B cell (primary cell): ENCODE results near the gene CAMTA1. TPM values are rescaled to one million over a fixed set of nuclear protein-coding genes. Genes with fewer than 3 reads are reported as not detected.

Experiments used
- ATAC-seq: fragments of 200-7000 bp; cut with Tn5 transposase; one replicate; pipeline ENCODE4 v1.10.0; 2021; ENCODE audit warnings: low read depth, mild to moderate bottlenecking, moderate number of reproducible peaks, moderate library complexity
- CTCF ChIA-PET: fragments of 350-600 bp; sonication (Branson Sonifier 250); formaldehyde crosslinking; loops from one replicate; lab custom pipeline; 2021; ENCODE audit warnings: antibody characterized with exemption, inconsistent platforms; lab: Charles Lee
- POLR2A ChIA-PET: fragments of 350-600 bp; sonication (Branson Sonifier 250); formaldehyde crosslinking; loops from one replicate; lab custom pipeline; 2021; ENCODE audit warnings: antibody characterized with exemption; lab: Charles Lee
- DNase-seq: peaks from one replicate; pipeline ENCODE4 v3.0.0; 2013
- H2AFZ ChIP-seq: 2 replicates; pipeline ENCODE4 v1.6.1; 2012; ENCODE audit warnings: mild to moderate bottlenecking, low read depth, low read length; ENCODE audit not compliant: insufficient read depth, poor library complexity, severe bottlenecking
- H3K27ac ChIP-seq, 2 donors: 1 replicate in 1 of 2; 2 replicates in 1 of 2; pipeline ENCODE4 v1.5.1; 2012 to 2013; ENCODE audit warnings: low read length in 2 of 2, mild to moderate bottlenecking in 2 of 2, moderate library complexity in 1 of 2
- H3K27me3 ChIP-seq, 4 experiments: fragments of 200-600 bp in 1 of 4; sonication (generic) in 1 of 4; replicated peaks in 1 of 4; 1 replicate in 2 of 4; 2 replicates in 2 of 4; pipeline versions ENCODE4 v1.6.1 to v1.7.0; 2013 to 2016; ENCODE audit warnings: low read length in 3 of 4, mild to moderate bottlenecking in 2 of 4, mixed read lengths in 1 of 4, moderate library complexity in 1 of 4; ENCODE audit not compliant: insufficient read depth in 4 of 4, control insufficient read depth in 3 of 4; ENCODE audit errors: control extremely low read depth in 1 of 4
- H3K36me3 ChIP-seq, 2 experiments: replicated peaks in 1 of 2; 1 replicate in 1 of 2; 2 replicates in 1 of 2; pipeline versions ENCODE4 v1.6.1 to v1.7.1; 2013; ENCODE audit warnings: low read length in 1 of 2; ENCODE audit not compliant: insufficient read depth in 2 of 2, control insufficient read depth in 1 of 2; ENCODE audit errors: control extremely low read depth in 1 of 2, extremely low read depth in 1 of 2
- H3K4me1 ChIP-seq, 2 donors: fragments of 200-600 bp in 1 of 2; sonication (generic) in 1 of 2; 1 replicate in 1 of 2; 2 replicates in 1 of 2; pipeline versions ENCODE4 v1.5.1 to v1.6.1; 2013 to 2017; ENCODE audit warnings: low read length in 2 of 2; ENCODE audit not compliant: control insufficient read depth in 2 of 2, insufficient read depth in 2 of 2
- H3K4me2 ChIP-seq: replicated peaks from 2 replicates; pipeline ENCODE3; 2012; ENCODE audit warnings: mild to moderate bottlenecking, low read depth, low read length; ENCODE audit not compliant: poor library complexity, severe bottlenecking
- H3K4me3 ChIP-seq, 5 experiments: fragments of 200-600 bp in 1 of 5; sonication (generic) in 1 of 5; 1 replicate in 3 of 5; 2 replicates in 2 of 5; pipeline versions ENCODE4 v1.5.1 to v1.7.0; 2011 to 2016; ENCODE audit warnings: low read length in 4 of 5, mild to moderate bottlenecking in 4 of 5, low read depth in 2 of 5, control low read depth in 1 of 5, moderate library complexity in 1 of 5; ENCODE audit not compliant: insufficient read depth in 1 of 5; ENCODE audit errors: control extremely low read depth in 1 of 5, extremely low read depth in 1 of 5
- H3K79me2 ChIP-seq: fragments of 200-600 bp; sonication (generic); one replicate; pipeline ENCODE4 v1.6.0; 2016; ENCODE audit warnings: low read length; ENCODE audit not compliant: control insufficient read depth, insufficient read depth
- H3K9ac ChIP-seq: fragments of 200-600 bp; sonication (generic); 2 replicates; pipeline ENCODE4 v1.6.1; 2017; ENCODE audit warnings: mild to moderate bottlenecking, low read length, moderate library complexity
- H3K9me3 ChIP-seq, 3 donors: one replicate each; pipeline versions ENCODE4 v1.6.1 to v1.7.1; 2013; ENCODE audit warnings: low read length in 2 of 3; ENCODE audit not compliant: control insufficient read depth in 2 of 3, insufficient read depth in 1 of 3; ENCODE audit errors: control extremely low read depth in 1 of 3
- H4K20me1 ChIP-seq: 2 replicates; pipeline ENCODE4 v1.6.0; 2012; ENCODE audit warnings: mild to moderate bottlenecking, low read length; ENCODE audit not compliant: insufficient read depth, control insufficient read depth, poor library complexity, severe bottlenecking
- H3K27ac Mint-ChIP-seq: one replicate; pipeline ENCODE4 v1.8.0; 2021; ENCODE audit warnings: mixed read lengths
- H3K27me3 Mint-ChIP-seq: one replicate; pipeline ENCODE4 v1.8.0; 2021; ENCODE audit warnings: mixed read lengths
- H3K4me1 Mint-ChIP-seq: one replicate; pipeline ENCODE4 v1.8.0; 2021; ENCODE audit warnings: mixed read lengths
- H3K4me3 Mint-ChIP-seq: one replicate; pipeline ENCODE4 v1.8.0; 2021; ENCODE audit warnings: mixed read lengths
- H3K9me3 Mint-ChIP-seq: one replicate; pipeline ENCODE4 v1.8.0; 2022; ENCODE audit warnings: mixed read lengths; ENCODE audit not compliant: insufficient read depth
- EZH2 ChIP-seq: IDR thresholded peaks from 2 replicates; pipeline ENCODE4 v1.6.1; 2012; ENCODE audit warnings: borderline replicate concordance, low read depth, mild to moderate bottlenecking, moderate library complexity, low read length; ENCODE audit not compliant: insufficient read depth, poor library complexity, severe bottlenecking
- WGBS: methylation state at CpG from one replicate; pipeline ENCODE4 v1.1.5; 2013; ENCODE audit warnings: missing lambda C conversion rate; ENCODE audit not compliant: insufficient coverage; 5-methylcytosine and 5-hydroxymethylcytosine counted together
- intact Hi-C: fragments of 100-400 bp; cut with micrococcal nuclease; formaldehyde crosslinking; loops from one replicate; pipeline ENCODE4 v1.10.0; 2022
- polyA plus RNA-seq: library from polyadenylated mRNA; depleted of rRNA; stranded (reverse); fragments of >200 nt; gene quantifications from 2 replicates; pipeline ENCODE4 v1.2.3, GENCODE V29; 2012
- total RNA-seq, 2 donors: library from RNA; stranded (reverse); fragments of 120-200 nt in 1 of 2; gene quantifications; 1 replicate in 1 of 2; 2 replicates in 1 of 2; pipeline versions ENCODE4 v1.2.3 to v1.2.4, GENCODE V29; 2013 to 2022
- TF ChIP-seq, protein P1 (sequence below): fragments of 200-600 bp; IDR thresholded peaks from one replicate; pipeline ENCODE4 v1.8.0; 2022; ENCODE audit warnings: antibody characterized with exemption, mild to moderate bottlenecking

The CAMTA1 gene
- total and polyA plus RNA-seq, 2 donors (not counting 1 experiment from before 2014, with no cell fraction given): 42.2 to 45.7 TPM

DNA sequence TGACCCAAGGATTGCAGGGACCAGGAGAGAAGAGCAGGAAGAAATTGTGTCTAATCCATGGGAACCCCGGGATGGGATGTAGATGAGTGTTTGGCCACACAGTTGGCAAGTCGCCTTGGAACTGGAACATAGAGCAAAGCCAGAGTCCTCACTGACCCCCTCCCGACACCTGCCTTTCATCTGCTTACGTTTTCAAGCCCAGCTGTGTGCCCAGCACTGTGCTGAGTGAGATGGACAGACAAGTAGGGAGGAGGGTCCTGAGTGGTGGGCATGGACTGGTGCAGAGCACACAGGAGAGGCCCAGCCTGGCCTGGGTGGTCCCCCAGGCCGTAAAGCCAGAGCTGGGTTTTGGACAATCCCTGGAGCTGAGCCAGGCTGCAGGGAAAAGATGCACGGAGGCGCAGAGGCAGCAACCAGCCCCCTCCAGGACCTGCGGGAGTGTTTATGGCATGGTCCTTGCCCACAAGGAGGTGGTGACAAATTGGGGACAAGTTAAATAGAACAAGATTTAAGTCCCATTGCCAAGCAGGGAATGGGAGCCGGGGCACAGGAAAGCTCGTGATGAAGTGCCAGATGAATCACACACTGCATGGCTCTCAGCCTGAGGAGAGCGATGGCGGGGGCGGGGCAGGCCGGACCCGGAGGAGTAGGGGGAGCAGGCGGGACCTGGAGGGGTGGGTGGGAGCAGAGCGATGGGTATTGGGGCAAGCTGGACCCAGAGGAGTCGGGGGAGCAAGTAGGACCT, 828.0 kb downstream of the CAMTA1 start:
- 90% methylated on average over 16 of the region's 18 CpGs for WGBS
- Mint-ChIP-seq H3K4me1 (no peaks in the 10 kb centered on the region), H3K27me3 (peaks cover 4% of the 10 kb centered on the region), H3K4me3 (no peak overlapping the region), H3K9me3 (no peaks in the 10 kb centered on the region), H3K27ac (no peak overlapping the region)
- Histone ChIP-seq H3K4me2 (no peak overlapping the region), H3K27me3 (no peaks in the 10 kb centered on the region), H3K9me3 (no peaks in the 10 kb centered on the region), H4K20me1 (no peaks in the 10 kb centered on the region), H3K36me3 (no peaks in the 10 kb centered on the region), H3K79me2 (no peaks in the 10 kb centered on the region), H3K9ac (no peak overlapping the region), H3K27ac (no peak overlapping the region), H3K4me3 (no peak overlapping the region), H2AFZ (no peak overlapping the region), H3K4me1 (no peaks in the 10 kb centered on the region)
- CTCF ChIA-PET: no interaction called here
- POLR2A ChIA-PET: no interaction called here
- DNase-seq (no peak), ATAC-seq (no peak)
- TF ChIP-seq, protein P1, sequence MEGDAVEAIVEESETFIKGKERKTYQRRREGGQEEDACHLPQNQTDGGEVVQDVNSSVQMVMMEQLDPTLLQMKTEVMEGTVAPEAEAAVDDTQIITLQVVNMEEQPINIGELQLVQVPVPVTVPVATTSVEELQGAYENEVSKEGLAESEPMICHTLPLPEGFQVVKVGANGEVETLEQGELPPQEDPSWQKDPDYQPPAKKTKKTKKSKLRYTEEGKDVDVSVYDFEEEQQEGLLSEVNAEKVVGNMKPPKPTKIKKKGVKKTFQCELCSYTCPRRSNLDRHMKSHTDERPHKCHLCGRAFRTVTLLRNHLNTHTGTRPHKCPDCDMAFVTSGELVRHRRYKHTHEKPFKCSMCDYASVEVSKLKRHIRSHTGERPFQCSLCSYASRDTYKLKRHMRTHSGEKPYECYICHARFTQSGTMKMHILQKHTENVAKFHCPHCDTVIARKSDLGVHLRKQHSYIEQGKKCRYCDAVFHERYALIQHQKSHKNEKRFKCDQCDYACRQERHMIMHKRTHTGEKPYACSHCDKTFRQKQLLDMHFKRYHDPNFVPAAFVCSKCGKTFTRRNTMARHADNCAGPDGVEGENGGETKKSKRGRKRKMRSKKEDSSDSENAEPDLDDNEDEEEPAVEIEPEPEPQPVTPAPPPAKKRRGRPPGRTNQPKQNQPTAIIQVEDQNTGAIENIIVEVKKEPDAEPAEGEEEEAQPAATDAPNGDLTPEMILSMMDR: no peak
- TF ChIP-seq EZH2: no peak
- intact Hi-C loops: no loop called here

- intact Hi-C loops: no loop called here
- H3K27ac Mint-ChIP-seq: no peak overlapping the region
These were observed 828.6 kb downstream of the CAMTA1 start for GRCh38 chr1:7613851-7614205.

More at GRCh38 chr1:7613851-7614205, 828.6 kb downstream of the CAMTA1 start:
- Mint-ChIP-seq H3K9me3 (no peaks in the 10 kb centered on the region), H3K27me3 (peaks cover 4% of the 10 kb centered on the region), H3K4me3 (no peak overlapping the region), H3K4me1 (no peaks in the 10 kb centered on the region)
- 95% methylated on average over 4 of the region's 4 CpGs for WGBS
- Histone ChIP-seq H3K9ac (no peak overlapping the region), H3K79me2 (no peaks in the 10 kb centered on the region), H3K4me3 (no peak overlapping the region), H3K36me3 (no peaks in the 10 kb centered on the region), H2AFZ (no peak overlapping the region), H4K20me1 (no peaks in the 10 kb centered on the region), H3K4me2 (no peak overlapping the region), H3K27me3 (no peaks in the 10 kb centered on the region), H3K27ac (no peak overlapping the region), H3K9me3 (no peaks in the 10 kb centered on the region), H3K4me1 (no peaks in the 10 kb centered on the region)
- ChIA-PET POLR2A (no interaction called here), CTCF (no interaction called here)
- DNase-seq (no peak), ATAC-seq (no peak)
- TF ChIP-seq, protein P1: no peak
- TF ChIP-seq EZH2: no peak
